ENCODE data around the gene RAD1.

- TF ChIP-seq POLR2A (IDR thresholded peaks at IDR 0.05; ENCODE audit: low read length), result no peak
- TF ChIP-seq GATA1 (IDR thresholded peaks at IDR 0.05; ENCODE audit: low read depth, low read length), result no peak
Observed at GRCh38 chr5:34932947-34933346, 17.6 kb upstream of the RAD1 start.
